HepG2 (cell line): ENCODE results near the gene ARFGAP1. TPM values are rescaled to one million over a fixed set of nuclear protein-coding genes. Genes with fewer than 3 reads are reported as not detected.

Experiments used
- ARID4A ChIP-seq: sonication (generic); formaldehyde crosslinking; IDR thresholded peaks from 2 replicates; pipeline ENCODE4 v1.5.0; 2020; ENCODE audit warnings: mild to moderate bottlenecking, missing genetic modification reagents, borderline replicate concordance
- ARID5B ChIP-seq: IDR thresholded peaks from 2 replicates; pipeline ENCODE4 v1.4.0; 2020; ENCODE audit warnings: mild to moderate bottlenecking, missing genetic modification reagents
- GATAD2A ChIP-seq: IDR thresholded peaks from 2 replicates; pipeline ENCODE4 v1.6.1; 2016
- HMGXB4 ChIP-seq, 2 experiments: sonication (generic) in 1 of 2; formaldehyde crosslinking in 1 of 2; IDR thresholded peaks; 2 replicates each; pipeline versions ENCODE4 v1.4.0 to v1.6.1; 2018 to 2020; ENCODE audit warnings: missing genetic modification reagents in 2 of 2, borderline replicate concordance in 1 of 2, low read depth in 1 of 2, mild to moderate bottlenecking in 1 of 2, missing biosample characterization in 1 of 2
- IKZF5 ChIP-seq: IDR thresholded peaks from 2 replicates; pipeline ENCODE4 v1.6.1; 2018; ENCODE audit warnings: missing genetic modification reagents, mild to moderate bottlenecking, missing compliant biosample characterization
- MXI1 ChIP-seq: IDR thresholded peaks from 3 replicates; pipeline ENCODE4 v1.6.1; 2012; ENCODE audit warnings: low read depth, low read length, inconsistent platforms, borderline replicate concordance
- MYPOP ChIP-seq: sonication (generic); formaldehyde crosslinking; IDR thresholded peaks from 2 replicates; pipeline ENCODE4 v1.8.1; 2023; ENCODE audit warnings: mild to moderate bottlenecking, moderate library complexity, missing genetic modification reagents
- SALL1 ChIP-seq: sonication (generic); formaldehyde crosslinking; IDR thresholded peaks from 2 replicates; pipeline ENCODE4 v1.8.0; 2022; ENCODE audit warnings: mild to moderate bottlenecking, missing genetic modification reagents
- TAF1 ChIP-seq: sonication (generic); formaldehyde crosslinking; IDR thresholded peaks from 2 replicates; pipeline ENCODE4 v1.4.0; 2020; ENCODE audit warnings: missing genetic modification reagents
- TCF7L2 ChIP-seq: IDR thresholded peaks from 2 replicates; pipeline ENCODE4 v1.6.1; 2011; ENCODE audit warnings: mild to moderate bottlenecking, low read depth, low read length, moderate library complexity
- YEATS4 ChIP-seq: sonication (generic); formaldehyde crosslinking; IDR thresholded peaks from 2 replicates; pipeline ENCODE4 v1.4.0; 2020; ENCODE audit warnings: missing genetic modification reagents, borderline replicate concordance
- ZNF547 ChIP-seq: sonication (generic); formaldehyde crosslinking; IDR thresholded peaks from 2 replicates; pipeline ENCODE4 v1.5.1; 2020; ENCODE audit warnings: mild to moderate bottlenecking, missing genetic modification reagents
- ZNF629 ChIP-seq: sonication (generic); formaldehyde crosslinking; conservative IDR thresholded peaks from 2 replicates; pipeline ENCODE4 v1.5.0; 2020; ENCODE audit warnings: missing genetic modification reagents
- ZNF891 ChIP-seq: sonication (generic); formaldehyde crosslinking; IDR thresholded peaks from 2 replicates; pipeline ENCODE4 v1.5.0; 2020; ENCODE audit warnings: mild to moderate bottlenecking, missing genetic modification reagents
- polyA plus RNA-seq, 8 experiments: library from polyadenylated mRNA; depleted of rRNA in 3 of 8; stranded (reverse) in 7 of 8; unstranded in 1 of 8; fragments of >200 nt; fragmentation: Illumina TruSeq in 4 of 8; extraction: Trizol in 4 of 8; gene quantifications; 2 replicates each; pipeline versions ENCODE4 v1.2.1 to v1.2.3, GENCODE V29; 2011 to 2016; ENCODE audit warnings: low read depth in 4 of 8, missing spikeins in 1 of 8, mixed read lengths in 1 of 8; ENCODE audit not compliant: insufficient read depth in 1 of 8
- total RNA-seq, 5 experiments: library from RNA; depleted of rRNA; stranded (reverse); fragments of >200 nt; fragmentation: Illumina TruSeq; extraction: Trizol; gene quantifications; 2 replicates each; pipeline ENCODE4 v1.2.3, GENCODE V29; 2016; ENCODE audit warnings: low read depth in 1 of 5
- TF ChIP-seq, protein P1 (sequence below): sonication (generic); formaldehyde crosslinking; IDR thresholded peaks from 2 replicates; pipeline ENCODE4 v1.4.0; 2020; ENCODE audit warnings: missing genetic modification reagents, low read depth, mild to moderate bottlenecking, borderline replicate concordance

ARFGAP1 gene
- total and polyA plus RNA-seq, 2 of the 13 experiments (the other 11 are each of a cell fraction or from before 2014, with no cell fraction given) = 132 TPM

GRCh38 chr20:63235399-63235983 is 37.1 kb upstream of the ARFGAP1 start, which contains the start of gene BIRC7 (continued):
- peak; percentile 36; the same call in 1 of the 2 replicates for TF ChIP-seq SALL1 (CRISPR knock-in tag)
- TF ChIP-seq ZNF547 = no peak
- TF ChIP-seq HMGXB4 (CRISPR knock-in tag; IDR thresholded peaks at IDR 0.05; ENCODE audit: borderline replicate concordance in 1 of 2, low read depth in 1 of 2) = no peak
- TF ChIP-seq GATAD2A (CRISPR knock-in tag) = peak; percentile 52; the same call in 1 of the 2 replicates
- TF ChIP-seq ZNF629 (CRISPR knock-in tag) = no peak
- no peak for TF ChIP-seq TCF7L2
- TF ChIP-seq ARID5B (CRISPR knock-in tag) = peak; percentile 55
- peak; percentile 52; the same call in 1 of the 2 replicates for TF ChIP-seq IKZF5
- TF ChIP-seq MXI1 = peak; percentile 75; the same call in 1 of the 3 replicates
- peak; percentile 41; the same call in 1 of the 2 replicates for TF ChIP-seq ARID4A
- no peak for TF ChIP-seq TAF1 (CRISPR knock-in tag)
- TF ChIP-seq, protein P1, sequence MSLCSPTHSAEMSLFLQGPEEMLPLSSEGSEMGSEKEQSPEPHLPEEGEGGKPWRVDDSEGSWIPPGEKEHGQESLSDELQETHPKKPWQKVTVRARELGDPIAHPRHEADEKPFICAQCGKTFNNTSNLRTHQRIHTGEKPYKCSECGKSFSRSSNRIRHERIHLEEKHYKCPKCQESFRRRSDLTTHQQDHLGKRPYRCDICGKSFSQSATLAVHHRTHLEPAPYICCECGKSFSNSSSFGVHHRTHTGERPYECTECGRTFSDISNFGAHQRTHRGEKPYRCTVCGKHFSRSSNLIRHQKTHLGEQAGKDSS (CRISPR knock-in tag) = no peak
- TF ChIP-seq YEATS4 (CRISPR knock-in tag) = 0 out of 2 replicates have a peak, but pooled peaks have one; percentile 26
- TF ChIP-seq MYPOP (CRISPR knock-in tag) = peak; percentile 30; the same call in 1 of the 2 replicates
- TF ChIP-seq ZNF891 (CRISPR knock-in tag) = peak; percentile 43
